SK-N-SH (cell line): ENCODE results near the gene QSOX2.

Source experiments
- CHD2 ChIP-seq: fragments of 150-350 bp; IDR thresholded peaks from 2 replicates; pipeline ENCODE4 v1.6.1; 2018; ENCODE audit warnings: low read length; ENCODE audit not compliant: partially characterized antibody
- CTCF ChIP-seq: fragments of 200-600 bp; sonication (generic); IDR thresholded peaks from 2 replicates; pipeline ENCODE4 v1.6.1; 2017; ENCODE audit warnings: antibody characterized with exemption, mild to moderate bottlenecking, moderate library complexity
- GABPA ChIP-seq: IDR thresholded peaks from 2 replicates; pipeline ENCODE4 v1.4.0; 2012; ENCODE audit warnings: low read depth, mild to moderate bottlenecking
- GATA2 ChIP-seq: sonication (generic); formaldehyde crosslinking; IDR thresholded peaks from 2 replicates; pipeline ENCODE4 v1.5.0; 2020; ENCODE audit warnings: mild to moderate bottlenecking, missing genetic modification reagents
- IRF3 ChIP-seq: fragments of 150-350 bp; IDR thresholded peaks from 2 replicates; pipeline ENCODE4 v1.6.1; 2016; ENCODE audit warnings: mild to moderate bottlenecking, low read depth, low read length
- MEF2A ChIP-seq: IDR thresholded peaks from 2 replicates; pipeline ENCODE4 v1.4.0; 2012; ENCODE audit warnings: low read depth, borderline replicate concordance
- MXI1 ChIP-seq: IDR thresholded peaks from 2 replicates; pipeline ENCODE4 v1.6.1; 2012; ENCODE audit warnings: mild to moderate bottlenecking, low read depth, low read length, improper control_type of control experiment
- NFIC ChIP-seq: IDR thresholded peaks from 2 replicates; pipeline ENCODE4 v1.4.0; 2012; ENCODE audit warnings: borderline replicate concordance
- POLR2AphosphoS5 ChIP-seq: IDR thresholded peaks from 2 replicates; pipeline ENCODE4 v1.6.1; 2012; ENCODE audit warnings: low read depth, low read length

- TF ChIP-seq POLR2AphosphoS5: no peak
- no peak for TF ChIP-seq MEF2A
- TF ChIP-seq CTCF: no peak
- no peak for TF ChIP-seq IRF3
- TF ChIP-seq GATA2 (CRISPR knock-in tag): no peak
- no peak for TF ChIP-seq CHD2
- no peak for TF ChIP-seq MXI1
- no peak for TF ChIP-seq NFIC
- no peak for TF ChIP-seq GABPA
Observed at GRCh38 chr9:136278894-136279293, 33.3 kb upstream of the QSOX2 start.
